Measurements from ENCODE around the gene OLIG1.

GRCh38 chr21:33030633-33031032, 39.3 kb upstream of the OLIG1 start:
- no peak for TF ChIP-seq CTCF (IDR thresholded peaks at IDR 0.05)
- TF ChIP-seq POLR2A (IDR thresholded peaks at IDR 0.05): no peak
